NCI-H526 treated with DMSO at 0.1 percent for 48 hours (cell line): Measurements from ENCODE around the gene RENBP.

ENCODE experiments used
- DNase-seq: peaks from one replicate; lab custom pipeline; 2025; lab: John Stamatoyannopoulos, UW

RENBP gene

GRCh38 chrX:153970357-153971123, 26.1 kb upstream of the RENBP start:
- DNase-seq = no peak

DNA sequence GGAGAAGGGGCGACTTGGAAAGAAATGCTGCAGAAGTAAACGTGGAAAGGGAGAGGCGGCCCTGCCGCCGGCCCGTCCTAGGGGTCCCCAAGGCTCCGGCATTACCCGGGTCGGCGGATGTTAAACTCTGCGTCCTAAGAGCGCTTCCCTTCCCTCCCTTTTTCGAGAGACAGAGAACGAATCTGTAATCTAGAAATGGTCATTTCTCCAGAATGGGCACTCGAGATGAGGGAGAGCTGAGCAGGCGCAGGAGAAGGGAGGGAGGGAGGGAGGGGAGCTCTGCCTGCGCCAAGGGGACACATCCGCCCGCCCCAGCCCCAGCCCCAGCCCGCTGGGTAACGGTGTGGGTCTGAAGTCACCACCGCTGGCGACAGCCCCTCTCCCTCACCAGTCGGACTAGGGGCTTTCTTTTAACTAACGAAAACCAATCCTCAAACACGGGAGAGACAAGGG, 25.5 kb upstream of the RENBP start:
- no peak for DNase-seq

- DNase-seq = no peak
These were observed 24.9 kb upstream of the RENBP start for GRCh38 chrX:153969125-153969903.

DNA sequence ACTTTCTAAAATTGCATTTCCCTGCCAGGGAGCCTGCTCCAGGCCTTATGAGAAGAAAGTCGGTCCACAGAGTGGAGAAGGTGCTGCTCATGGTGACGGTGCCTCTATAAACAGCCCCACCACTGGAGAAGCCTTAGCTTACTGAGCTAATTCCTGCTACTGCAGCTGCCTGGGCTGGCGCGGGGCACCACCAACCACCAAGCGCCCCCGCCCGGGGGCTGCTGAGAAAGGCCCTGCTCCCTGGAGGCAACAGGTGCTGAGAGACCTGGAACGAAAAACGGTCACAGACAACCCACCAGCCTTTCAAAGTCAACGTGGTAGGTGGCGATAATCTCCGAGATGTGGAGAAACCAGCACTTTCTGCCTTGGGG, 24.3 kb upstream of the RENBP start:
- DNase-seq = peak; percentile 29

DNA sequence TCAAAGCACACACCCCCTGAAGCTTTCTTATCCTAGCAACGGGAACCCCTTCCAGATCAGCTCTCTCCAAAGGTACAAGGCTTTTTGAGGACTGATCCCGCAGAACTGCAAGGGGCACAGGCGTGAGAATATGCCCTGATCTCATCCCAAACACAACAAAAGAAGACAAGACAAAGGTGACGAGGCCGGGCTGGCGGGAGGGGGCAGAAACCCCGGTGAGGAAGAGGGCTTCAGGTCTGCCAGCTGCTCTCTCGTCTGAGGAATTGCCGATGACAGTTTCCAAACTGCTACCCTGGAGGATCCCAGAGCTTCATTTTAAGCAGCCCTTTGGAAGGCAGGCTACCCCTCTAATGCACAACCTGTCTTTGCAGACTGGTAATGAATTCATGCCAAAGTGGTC, 23.8 kb upstream of the RENBP start:
- DNase-seq = no peak

GRCh38 chrX:153967536-153968224, 23.2 kb upstream of the RENBP start:
- DNase-seq = no peak

- DNase-seq = no peak
These were observed 22.5 kb upstream of the RENBP start for GRCh38 chrX:153966841-153967535.

DNA sequence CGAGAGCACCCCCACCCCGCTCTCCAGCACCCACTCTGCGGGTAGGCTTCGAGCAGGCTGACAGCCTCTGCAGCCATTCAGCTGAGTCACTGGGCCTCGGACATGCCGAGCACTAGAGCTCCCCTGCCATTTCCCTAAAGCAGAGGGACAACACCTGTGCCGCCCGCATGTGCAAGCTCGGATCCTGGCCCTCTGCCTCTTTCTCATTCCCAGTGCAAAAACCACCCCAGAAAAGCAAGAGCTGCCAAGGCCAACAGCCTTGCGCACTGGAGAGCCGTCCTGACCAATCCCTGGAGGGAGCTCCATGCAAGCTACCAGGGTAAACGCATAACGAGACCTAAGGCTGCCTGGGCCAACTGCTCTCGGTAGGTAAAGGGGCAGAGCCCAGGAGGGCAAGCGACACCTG, 21.8 kb upstream of the RENBP start:
- DNase-seq = no peak

DNA sequence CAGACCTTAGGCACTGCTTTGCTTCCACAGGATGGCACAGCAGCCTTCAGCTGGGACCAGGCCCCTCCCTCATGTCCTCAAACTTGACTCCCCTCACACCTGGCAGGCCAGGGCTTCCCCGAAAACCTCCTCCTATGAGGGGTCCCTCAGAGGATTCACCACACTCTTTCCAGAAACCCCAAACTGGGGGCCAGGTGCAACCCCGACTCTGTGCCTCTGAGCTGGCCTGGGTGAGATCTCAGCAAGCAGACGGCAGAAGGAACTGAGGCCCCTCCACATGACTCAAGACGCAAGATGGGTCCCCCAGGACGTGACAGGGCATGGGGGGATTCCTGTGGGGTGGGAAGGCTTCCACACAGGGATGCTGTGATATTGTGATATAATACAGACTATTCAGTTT, 21.0 kb upstream of the RENBP start:
- DNase-seq = no peak

DNA sequence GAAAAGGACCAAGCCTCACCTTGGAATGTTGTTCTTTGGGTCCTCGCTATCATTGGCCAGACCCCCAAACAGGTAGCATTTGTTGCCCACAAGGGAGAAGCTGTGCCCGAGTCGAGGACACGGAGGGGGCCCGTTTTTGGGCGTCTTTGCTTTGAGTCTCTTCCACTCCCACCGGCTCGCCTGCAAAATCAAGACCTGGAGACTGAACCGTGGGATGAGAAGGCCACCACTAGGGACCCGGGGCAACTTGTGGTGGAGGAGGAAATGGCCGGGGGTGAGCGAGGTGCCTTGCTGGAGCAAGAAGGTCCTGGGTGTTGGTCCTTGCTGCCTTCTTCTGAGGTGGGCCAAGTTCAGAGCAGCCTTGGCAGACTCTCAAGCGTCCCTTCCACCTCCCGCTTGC, 19.7 kb upstream of the RENBP start:
- no peak for DNase-seq

GRCh38 chrX:153963546-153963945, 19.1 kb upstream of the RENBP start:
- DNase-seq = no peak

GRCh38 chrX:153961292-153961691, 16.8 kb upstream of the RENBP start:
- no peak for DNase-seq

DNA sequence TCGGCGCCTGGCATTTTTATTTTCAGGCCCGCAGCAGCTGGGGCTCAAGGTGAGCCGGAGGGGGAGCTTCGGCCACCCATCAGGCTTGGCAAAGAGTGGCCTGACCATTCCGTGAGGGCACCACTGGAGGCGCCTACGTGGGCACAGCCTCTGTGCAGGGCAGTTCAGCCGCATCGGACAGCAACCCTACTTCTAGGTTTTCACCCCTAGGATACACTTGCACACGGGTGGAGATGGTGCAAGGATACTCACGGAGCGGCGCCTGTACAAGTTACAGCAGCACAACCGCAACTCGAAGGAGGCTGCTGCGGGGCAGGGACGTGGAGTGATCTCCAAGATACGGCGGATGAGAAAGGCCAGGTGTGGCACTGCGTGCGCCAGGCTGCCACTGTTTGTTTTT, 16.3 kb upstream of the RENBP start:
- no peak for DNase-seq

GRCh38 chrX:153960077-153960476, 15.6 kb upstream of the RENBP start:
- no peak for DNase-seq

- no peak for DNase-seq
These were observed 15.2 kb upstream of the RENBP start for GRCh38 chrX:153959649-153960048.

DNA sequence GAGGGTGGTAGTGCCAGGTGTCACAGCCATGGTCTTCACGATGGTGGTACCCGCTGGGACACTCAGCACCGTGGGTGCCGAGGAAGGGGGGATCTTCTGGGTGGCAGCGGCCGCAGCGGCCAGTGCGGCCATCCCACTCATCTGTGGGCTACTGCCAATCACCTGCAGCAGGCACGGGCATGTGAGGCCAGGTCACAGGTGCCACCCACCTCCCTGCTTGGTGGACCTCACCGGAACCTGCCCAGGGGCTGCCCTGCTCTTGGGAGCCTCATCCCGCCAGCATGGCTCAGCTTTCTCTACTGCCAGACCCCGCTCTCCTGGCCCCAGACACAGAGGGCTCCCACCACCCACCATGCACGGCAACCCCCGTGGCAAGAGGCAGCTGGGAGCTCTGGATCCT, 14.2 kb upstream of the RENBP start:
- DNase-seq = no peak

GRCh38 chrX:153957224-153957623, 12.8 kb upstream of the RENBP start:
- DNase-seq = no peak

- DNase-seq = no peak
These were observed 11.8 kb upstream of the RENBP start for GRCh38 chrX:153956044-153956907.

DNA sequence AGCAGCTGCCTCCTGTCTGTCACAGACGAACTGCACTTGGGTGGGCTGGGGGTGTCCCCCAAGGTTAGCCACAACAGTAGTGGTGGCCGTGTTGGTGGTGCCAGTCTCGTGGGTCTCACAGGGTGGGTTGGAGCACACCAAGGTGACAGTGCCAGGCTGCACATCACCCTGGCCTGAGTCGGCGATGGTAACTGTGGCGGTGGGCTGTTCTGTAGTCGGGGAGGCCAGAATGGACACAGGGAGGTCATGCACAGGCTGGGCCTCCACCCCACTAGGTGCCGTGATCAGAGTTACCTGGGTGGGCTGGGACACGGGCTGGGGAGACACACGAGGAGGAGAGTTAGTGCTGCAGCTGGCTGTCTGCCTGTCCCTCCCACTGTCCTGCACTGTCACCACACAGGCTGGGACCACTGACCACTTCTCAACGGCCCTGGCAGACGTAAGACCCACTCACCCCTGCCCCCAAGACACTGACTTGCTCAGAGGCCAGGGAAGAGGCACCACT, 10.8 kb upstream of the RENBP start:
- DNase-seq = no peak

DNA sequence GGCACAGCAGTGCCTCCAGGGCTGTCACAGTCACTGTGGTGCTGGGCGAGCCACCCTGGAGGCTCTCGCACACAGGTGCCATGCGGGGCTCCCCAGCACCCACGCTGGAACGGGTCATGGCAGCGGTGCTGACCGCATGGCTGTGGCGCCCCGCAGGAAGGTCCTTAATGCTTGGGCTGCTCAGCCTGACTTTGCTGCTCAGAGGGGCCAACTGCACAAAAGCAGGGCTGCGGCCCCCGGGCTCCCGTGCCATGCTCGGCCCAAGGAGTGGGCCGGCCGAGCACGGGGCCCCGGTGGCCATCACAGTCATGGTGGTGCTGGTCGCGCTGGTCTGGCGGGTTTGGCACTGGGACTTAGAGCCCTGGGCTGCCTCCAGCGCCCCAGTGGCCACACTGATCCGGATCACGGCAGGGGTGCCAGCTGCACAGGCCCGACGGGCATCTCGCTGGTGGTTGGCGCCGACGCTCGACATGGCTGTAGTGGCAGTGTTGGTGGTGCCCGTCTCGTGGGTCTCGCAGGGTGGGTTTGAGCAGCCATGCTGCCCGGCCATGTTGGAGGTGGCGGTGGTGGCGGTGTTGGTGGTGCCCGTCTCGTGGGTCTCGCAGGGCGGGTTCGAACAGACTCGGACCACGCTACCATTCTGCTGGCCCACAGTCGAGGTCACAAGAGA, 10.2 kb upstream of the RENBP start:
- no peak for DNase-seq
